Measurements from ENCODE around the gene PLCB3. TPM values are rescaled to one million over a fixed set of nuclear protein-coding genes. Genes with fewer than 3 reads are reported as not detected.

Gene PLCB3
- total RNA-seq, 1 donor from 2014 or later: 9.2 TPM

DNA sequence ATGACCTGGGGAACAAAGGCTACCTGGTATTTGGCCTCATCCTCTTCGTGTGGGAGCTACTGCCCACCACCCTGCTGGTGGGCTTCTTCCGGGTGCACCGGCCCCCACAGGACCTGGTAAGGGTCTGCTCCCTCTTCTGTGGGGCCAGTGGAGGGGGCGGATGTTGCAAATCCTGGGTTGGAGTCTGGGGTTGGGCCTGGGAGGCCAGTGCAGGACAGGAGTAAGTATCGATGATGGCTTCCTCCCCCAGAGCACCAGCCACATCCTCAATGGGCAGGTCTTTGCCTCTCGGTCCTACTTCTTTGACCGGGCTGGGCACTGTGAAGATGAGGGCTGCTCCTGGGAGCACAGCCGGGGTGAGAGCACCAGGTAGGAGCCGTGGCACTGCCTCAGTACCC lies 37.0 kb downstream of the PLCB3 start:
- no peak for DNase-seq

DNA sequence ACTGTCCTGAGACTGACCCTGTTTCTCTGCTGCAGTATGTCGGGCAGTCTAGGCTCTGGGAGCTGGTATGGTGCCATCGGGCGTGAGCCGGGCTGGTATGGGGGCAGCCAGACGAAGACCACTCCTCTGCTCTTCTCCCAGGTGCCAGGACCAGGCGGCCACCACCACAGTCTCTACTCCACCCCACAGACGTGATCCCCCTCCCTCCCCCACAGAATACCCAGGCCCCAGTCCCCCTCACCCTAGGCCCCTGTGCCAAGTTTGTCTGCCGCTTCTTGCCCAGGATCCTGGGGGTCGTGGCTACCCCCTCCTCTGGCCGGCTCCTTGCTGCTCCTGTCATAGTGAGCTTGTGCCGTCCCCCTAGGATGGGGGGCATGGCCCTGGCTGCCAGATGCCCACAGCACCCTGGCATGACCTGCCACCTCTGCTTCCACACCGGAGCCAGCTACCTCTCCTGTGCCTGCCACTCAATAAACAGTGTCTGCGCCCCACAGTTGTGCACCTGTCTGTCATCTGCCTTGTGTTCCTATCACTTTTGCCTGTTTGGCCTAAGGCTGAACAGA lies 37.8 kb downstream of the PLCB3 start:
- no peak for DNase-seq

GRCh38 chr11:64290352-64291261 lies 39.3 kb downstream of the PLCB3 start:
- no peak for DNase-seq

- no peak for DNase-seq
Measured at GRCh38 chr11:64291262-64291751, 40.0 kb downstream of the PLCB3 start, which contains the start of gene KCNK4. KCNK4 (plus strand) TSS chr11:64291302; CDS start chr11:64293019, 1,717 bp downstream.

DNA sequence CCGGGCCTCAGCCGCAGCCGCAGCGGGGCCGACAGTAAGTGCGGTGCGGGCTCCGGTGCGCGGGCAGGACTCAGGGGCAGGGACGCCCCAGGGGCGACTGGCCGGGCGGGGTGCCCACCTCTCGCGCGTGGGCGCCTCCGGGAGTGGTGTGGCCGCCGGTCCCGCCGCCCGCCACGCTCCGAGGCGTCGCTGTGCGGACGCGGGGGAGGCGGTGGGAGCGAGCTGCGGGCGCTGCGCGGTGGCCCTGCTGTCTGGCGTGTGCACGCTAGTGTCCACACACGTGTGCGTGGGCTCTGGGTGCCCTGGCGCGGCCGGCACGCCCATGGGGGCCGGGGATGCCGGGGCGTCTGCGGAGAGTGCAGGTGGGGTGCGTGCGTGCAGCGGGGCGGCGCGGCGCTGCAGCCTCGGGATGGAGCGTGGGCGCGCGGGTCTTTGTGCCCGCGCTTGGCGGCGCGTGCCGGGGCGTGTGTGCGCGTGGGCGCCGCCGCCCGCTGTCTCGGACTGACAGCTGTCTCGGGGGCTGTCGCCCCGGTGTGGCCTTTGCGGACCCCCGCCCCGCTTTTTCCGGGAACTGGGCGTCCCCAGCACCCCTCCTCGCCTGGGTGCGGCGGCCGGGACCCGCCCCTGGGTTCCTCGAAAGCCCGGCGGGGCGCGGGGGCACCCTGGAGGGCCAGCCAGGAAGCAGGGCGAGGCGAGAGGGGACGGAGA lies 40.6 kb downstream of the PLCB3 start:
- DNase-seq: no peak

DNA sequence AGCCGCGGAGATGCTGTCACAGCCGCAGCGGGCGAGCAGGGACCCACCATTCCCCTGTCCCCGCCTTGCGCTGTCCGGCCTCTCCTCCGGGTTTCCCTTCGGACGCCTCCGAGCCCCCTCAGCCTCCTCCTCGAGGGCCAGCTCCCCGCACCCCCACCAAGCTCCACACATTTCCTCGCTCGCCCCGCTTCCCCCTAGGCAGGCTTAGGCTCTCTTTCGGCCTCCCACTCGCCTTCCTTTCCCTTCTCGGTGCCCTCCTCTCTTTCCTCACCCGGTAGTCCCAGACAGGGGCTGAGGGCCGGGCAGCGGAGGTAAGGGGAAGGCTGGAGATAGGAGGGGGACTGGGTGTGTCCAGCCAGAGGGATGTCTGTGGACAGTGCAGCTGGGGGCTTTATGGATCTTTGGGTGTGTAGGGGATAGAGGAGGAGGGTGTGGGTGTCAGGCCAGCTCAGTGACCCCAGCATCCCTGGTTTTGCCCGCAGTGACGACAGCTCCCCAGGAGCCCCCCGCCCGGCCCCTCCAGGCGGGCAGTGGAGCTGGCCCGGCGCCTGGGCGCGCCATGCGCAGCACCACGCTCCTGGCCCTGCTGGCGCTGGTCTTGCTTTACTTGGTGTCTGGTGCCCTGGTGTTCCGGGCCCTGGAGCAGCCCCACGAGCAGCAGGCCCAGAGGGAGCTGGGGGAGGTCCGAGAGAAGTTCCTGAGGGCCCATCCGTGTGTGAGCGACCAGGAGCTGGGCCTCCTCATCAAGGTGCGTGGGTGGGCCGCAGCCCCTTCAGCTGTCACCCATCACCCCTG lies 41.3 kb downstream of the PLCB3 start:
- DNase-seq: no peak

DNA sequence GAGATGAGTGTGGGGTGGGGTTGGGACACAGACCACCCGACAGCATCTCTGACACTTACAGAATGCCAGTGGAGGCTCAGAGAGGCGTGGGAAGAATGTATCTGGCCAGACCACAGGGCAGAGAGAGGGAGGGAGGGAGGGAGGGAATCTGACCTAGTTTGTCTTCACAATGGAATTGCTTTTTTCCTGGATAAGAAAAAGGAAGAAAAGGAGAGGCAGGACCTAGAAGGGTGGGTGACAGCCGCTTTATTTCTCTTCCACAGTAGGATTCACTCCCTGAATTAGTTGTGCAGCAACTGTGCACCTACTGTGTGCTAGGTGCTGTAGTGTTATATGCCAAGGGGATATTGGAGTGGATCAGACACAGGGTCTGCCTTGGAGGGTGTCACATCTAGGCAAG lies 43.4 kb downstream of the PLCB3 start:
- DNase-seq: no peak

GRCh38 chr11:64295760-64296159 lies 44.4 kb downstream of the PLCB3 start:
- DNase-seq: no peak

GRCh38 chr11:64296236-64296635 lies 44.9 kb downstream of the PLCB3 start:
- DNase-seq: no peak

DNA sequence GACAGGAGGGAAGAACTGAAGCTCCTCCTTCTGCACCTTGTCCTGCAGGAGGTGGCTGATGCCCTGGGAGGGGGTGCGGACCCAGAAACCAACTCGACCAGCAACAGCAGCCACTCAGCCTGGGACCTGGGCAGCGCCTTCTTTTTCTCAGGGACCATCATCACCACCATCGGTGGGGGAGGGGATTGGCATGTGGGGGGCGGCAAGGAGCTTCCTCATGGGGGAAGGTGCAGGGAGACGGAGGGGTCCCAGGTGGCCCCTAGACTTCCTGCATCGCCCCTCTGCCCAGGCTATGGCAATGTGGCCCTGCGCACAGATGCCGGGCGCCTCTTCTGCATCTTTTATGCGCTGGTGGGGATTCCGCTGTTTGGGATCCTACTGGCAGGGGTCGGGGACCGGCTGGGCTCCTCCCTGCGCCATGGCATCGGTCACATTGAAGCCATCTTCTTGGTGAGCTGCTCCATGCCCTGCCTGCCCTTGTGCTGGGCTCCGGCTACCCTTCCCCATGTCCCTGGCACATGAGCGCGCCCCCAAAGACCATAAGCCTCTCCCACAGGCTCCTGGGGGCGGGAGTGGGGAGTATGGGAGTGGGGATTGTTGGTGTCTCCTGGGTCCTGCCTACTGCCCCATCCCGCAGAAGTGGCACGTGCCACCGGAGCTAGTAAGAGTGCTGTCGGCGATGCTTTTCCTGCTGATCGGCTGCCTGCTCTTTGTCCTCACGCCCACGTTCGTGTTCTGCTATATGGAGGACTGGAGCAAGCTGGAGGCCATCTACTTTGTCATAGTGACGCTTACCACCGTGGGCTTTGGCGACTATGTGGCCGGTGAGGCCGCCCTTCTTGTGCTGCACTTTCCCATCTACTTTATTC lies 45.7 kb downstream of the PLCB3 start:
- DNase-seq: no peak

DNA sequence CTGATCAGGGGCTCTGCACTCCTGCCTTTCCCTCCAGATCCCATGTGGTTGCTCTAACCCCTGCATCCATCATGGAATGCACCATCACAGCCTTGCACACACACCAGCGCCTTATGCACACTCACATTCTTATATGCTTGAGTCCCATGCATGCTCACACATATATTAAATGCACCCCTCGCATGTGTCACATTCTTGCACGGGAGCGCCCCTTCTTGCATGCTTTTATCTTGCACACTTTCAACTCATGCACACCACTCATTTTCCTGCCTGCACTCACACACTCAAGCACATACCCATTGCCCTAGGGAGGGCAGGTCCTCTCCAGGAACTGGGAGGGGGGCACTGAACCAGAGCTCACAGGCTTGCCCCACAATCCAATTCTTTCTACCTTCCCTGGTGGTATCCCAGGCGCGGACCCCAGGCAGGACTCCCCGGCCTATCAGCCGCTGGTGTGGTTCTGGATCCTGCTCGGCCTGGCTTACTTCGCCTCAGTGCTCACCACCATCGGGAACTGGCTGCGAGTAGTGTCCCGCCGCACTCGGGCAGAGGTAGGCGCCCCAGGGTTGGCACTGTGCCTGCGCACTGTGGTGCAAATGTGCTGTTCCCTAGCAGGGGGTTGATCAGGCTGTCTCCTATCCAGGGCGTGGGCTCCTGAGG lies 46.5 kb downstream of the PLCB3 start:
- DNase-seq: no peak

- peak; percentile 47 for DNase-seq
Measured at GRCh38 chr11:64298966-64299846, 47.9 kb downstream of the PLCB3 start.

DNA sequence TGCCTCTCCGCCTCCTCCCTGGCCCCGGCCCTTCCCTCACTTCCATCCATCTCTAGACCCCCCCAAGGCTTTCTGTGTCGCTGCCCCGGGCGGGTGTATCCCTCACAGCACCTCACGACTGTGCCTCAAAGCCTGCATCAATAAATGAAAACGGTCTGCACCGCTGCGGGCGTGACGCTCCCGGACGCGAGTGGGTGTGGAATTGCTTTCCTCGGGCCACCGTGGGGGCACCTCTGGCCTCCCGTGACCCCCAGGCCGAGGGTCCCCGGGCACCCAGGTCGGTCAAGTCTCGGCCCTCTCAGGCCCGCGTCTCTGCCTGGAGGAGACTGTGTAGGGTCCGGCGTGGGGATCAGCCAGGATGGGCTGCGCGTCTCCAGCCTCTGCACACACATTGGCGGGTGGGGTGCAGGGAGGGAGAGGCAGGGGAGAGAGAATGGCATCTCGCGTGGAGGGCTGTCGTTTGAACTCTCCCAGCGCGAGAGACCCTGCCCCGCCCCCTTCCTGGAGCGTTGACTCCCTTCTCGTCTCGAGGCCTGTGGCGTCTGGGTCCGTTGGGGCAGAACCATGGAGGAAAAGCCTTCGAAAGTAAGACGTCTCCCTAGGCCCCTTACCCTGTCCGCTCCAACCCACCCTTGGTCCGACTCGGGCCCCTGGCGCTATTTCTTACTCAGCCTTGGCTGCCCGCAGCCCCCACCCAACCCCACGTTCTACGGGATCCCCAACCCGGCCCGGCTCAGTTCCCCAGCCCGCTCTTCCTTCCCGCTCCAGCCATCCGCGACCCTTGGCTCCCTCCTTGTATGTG lies 48.7 kb downstream of the PLCB3 start, which contains the start of gene CATSPERZ:
TSS of gene CATSPERZ (plus strand) at position 512 of the 802 bp plus-strand sequence. CDS start at position 565, 53 bp downstream.
- no peak for DNase-seq

GRCh38 chr11:64303109-64304031 lies 52.0 kb downstream of the PLCB3 start:
- DNase-seq: no peak

DNA sequence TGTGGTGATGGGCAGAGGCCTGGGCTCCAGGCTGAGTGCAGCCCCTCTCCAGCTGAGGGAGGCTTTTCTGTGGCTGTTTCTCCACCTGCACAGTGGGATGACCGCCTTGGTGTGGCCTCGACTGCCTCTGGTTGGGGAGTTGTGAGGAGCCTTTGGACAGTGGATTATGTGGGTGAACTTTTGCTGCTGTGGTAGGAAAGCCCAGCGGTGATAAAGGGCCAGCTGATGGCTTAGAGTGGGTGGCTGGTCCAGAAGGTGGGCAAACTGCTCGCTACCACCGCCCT lies 52.6 kb downstream of the PLCB3 start:
- no peak for DNase-seq

DNA sequence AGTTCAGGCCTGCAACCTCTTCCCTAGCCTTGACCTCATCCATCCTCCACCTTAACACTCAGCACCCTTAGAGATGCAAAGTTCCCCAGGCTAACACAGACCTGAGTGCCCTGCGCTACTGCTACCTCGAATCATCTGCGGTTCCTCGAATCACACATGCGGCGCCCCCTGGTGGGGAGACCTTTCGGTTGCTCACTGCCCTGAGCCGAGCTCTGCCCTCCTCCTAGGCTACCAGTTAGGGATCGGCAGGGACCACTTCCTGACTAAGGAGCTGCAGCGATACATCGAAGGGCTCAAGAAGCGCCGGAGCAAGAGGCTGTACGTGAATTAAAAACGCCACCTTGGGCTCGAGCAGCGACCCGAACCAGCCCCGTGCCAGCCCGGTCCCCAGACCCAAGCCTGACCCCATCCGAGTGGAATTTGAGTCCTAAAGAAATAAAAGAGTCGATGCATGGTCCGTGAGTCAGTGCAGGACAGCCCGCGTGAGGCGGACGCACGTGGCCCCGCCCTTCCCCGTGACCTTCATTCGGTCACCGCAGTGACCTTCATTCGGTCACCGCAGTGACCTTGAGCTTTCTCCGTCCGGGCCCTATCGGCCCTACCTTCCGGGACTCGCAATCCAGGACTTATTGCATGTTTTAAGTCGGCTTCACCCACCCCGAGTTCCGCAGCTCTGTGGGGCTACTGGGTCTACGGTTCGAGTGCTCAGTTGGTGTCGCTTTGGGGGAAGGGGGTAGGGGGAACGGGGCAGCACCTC lies 53.2 kb downstream of the PLCB3 start:
- peak; percentile 81 for DNase-seq
